OCI-LY3 (cell line): Measurements from ENCODE around the gene MLLT10.

Experiments used
- CTCF ChIP-seq: fragments of 200-600, 300-600 bp; sonication (generic); IDR thresholded peaks from 2 replicates; pipeline ENCODE4 v1.5.1; 2014; ENCODE audit warnings: antibody characterized with exemption, low read length, low read depth
- EZH2phosphoT487 ChIP-seq: fragments of 200-600 bp; shearing (Covaris generic); IDR thresholded peaks from 2 replicates; pipeline ENCODE4 v1.6.1; 2018; ENCODE audit warnings: antibody characterized with exemption, mixed run types, low read depth

- TF ChIP-seq CTCF (no peak), EZH2phosphoT487 (no peak)
Observed at GRCh38 chr10:21687266-21688008, 153.4 kb downstream of the MLLT10 start.
